ENCODE results near the gene ARID1B.

- no peak for TF ChIP-seq CTCF (conservative IDR thresholded peaks at IDR 0.05; ENCODE audit: low read depth, low read length)
- TF ChIP-seq EZH2 (IDR thresholded peaks at IDR 0.05; ENCODE audit: borderline replicate concordance, low read depth, low read length, poor library complexity, severe bottlenecking): no peak
Measured at GRCh38 chr6:157058574-157058973, 281.4 kb downstream of the ARID1B start.
